GM23338 (cell line): ENCODE measurements around the gene TRPC6. TPM values are rescaled to one million over a fixed set of nuclear protein-coding genes. Genes with fewer than 3 reads are reported as not detected.

Experiments
- ATAC-seq: fragments of 200-7000 bp; cut with Tn5 transposase; 3 replicates; pipeline ENCODE4 v1.9.1; 2020
- DNase-seq: peaks from one replicate; pipeline ENCODE4 v3.0.0-alpha.2; 2015; ENCODE audit warnings: low spot score
- H2AFZ ChIP-seq: fragments of 200-600 bp; sonication (generic); 2 replicates; pipeline ENCODE4 v1.8.0; 2016; ENCODE audit warnings: antibody characterized with exemption, mild to moderate bottlenecking, moderate library complexity
- H3F3A ChIP-seq: fragments of 200-600 bp; sonication (generic); replicated peaks from 2 replicates; pipeline ENCODE4 v1.8.0; 2017; ENCODE audit warnings: antibody characterized with exemption, mixed run types, low read depth
- H3K27ac ChIP-seq: fragments of 200-600 bp; sonication (generic); 2 replicates; pipeline ENCODE4 v1.6.1; 2016; ENCODE audit warnings: low read depth
- H3K27me3 ChIP-seq: fragments of 200-600 bp; sonication (generic); 2 replicates; pipeline ENCODE4 v1.8.0; 2016; ENCODE audit warnings: mild to moderate bottlenecking, mixed run types, moderate library complexity; ENCODE audit not compliant: insufficient read depth
- H3K36me3 ChIP-seq: fragments of 200-600 bp; sonication (generic); 2 replicates; pipeline ENCODE4 v1.8.0; 2016; ENCODE audit warnings: mild to moderate bottlenecking; ENCODE audit not compliant: insufficient read depth
- H3K4me1 ChIP-seq: fragments of 200-600 bp; sonication (generic); 2 replicates; pipeline ENCODE4 v1.8.0; 2016; ENCODE audit warnings: mild to moderate bottlenecking, moderate library complexity; ENCODE audit not compliant: insufficient read depth
- H3K4me2 ChIP-seq: fragments of 200-600 bp; sonication (generic); 2 replicates; pipeline ENCODE4 v1.7.1; 2017; ENCODE audit warnings: mixed run types
- H3K4me3 ChIP-seq: fragments of 200-600 bp; sonication (generic); 2 replicates; pipeline ENCODE4 v1.6.1; 2016; ENCODE audit warnings: mixed run types
- H3K79me2 ChIP-seq: fragments of 200-600 bp; sonication (generic); replicated peaks from 2 replicates; pipeline ENCODE4 v1.8.0; 2017; ENCODE audit warnings: mild to moderate bottlenecking; ENCODE audit not compliant: insufficient read depth
- H3K9me2 ChIP-seq: fragments of 200-600 bp; sonication (generic); 2 replicates; pipeline ENCODE4 v1.8.0; 2017; ENCODE audit not compliant: insufficient read depth
- H4K20me1 ChIP-seq: fragments of 200-600 bp; sonication (generic); replicated peaks from 2 replicates; pipeline ENCODE4 v1.8.0; 2017; ENCODE audit warnings: mild to moderate bottlenecking; ENCODE audit not compliant: insufficient read depth
- H3K27ac Mint-ChIP-seq: 2 replicates; pipeline ENCODE4 v1.8.0; 2020; ENCODE audit warnings: inconsistent platforms, mild to moderate bottlenecking, moderate library complexity, mixed read lengths
- H3K27me3 Mint-ChIP-seq: 3 replicates; pipeline ENCODE4 v1.8.0; 2022; ENCODE audit warnings: low read depth, mild to moderate bottlenecking, moderate library complexity, mixed read lengths, inconsistent platforms; ENCODE audit not compliant: insufficient read depth, poor library complexity
- H3K36me3 Mint-ChIP-seq: 3 replicates; pipeline ENCODE4 v1.8.0; 2021; ENCODE audit warnings: low read depth, mild to moderate bottlenecking, inconsistent platforms, moderate library complexity, mixed read lengths
- H3K4me1 Mint-ChIP-seq: 3 replicates; pipeline ENCODE4 v1.8.0; 2020; ENCODE audit warnings: mild to moderate bottlenecking, inconsistent platforms, mixed read lengths
- H3K4me3 Mint-ChIP-seq: 3 replicates; pipeline ENCODE4 v1.8.0; 2021; ENCODE audit warnings: moderate library complexity, mild to moderate bottlenecking, inconsistent platforms, mixed read lengths
- H3K9me3 Mint-ChIP-seq: 3 replicates; pipeline ENCODE4 v1.8.0; 2020; ENCODE audit warnings: moderate library complexity, mild to moderate bottlenecking, inconsistent platforms, mixed read lengths
- CREB1 ChIP-seq: fragments of 250-450 bp; sonication (Bioruptor Pico); IDR thresholded peaks from 2 replicates; pipeline ENCODE4 v1.5.0; 2020; ENCODE audit warnings: low read depth, mild to moderate bottlenecking, moderate library complexity
- EZH2 ChIP-seq: fragments of 200-600 bp; sonication (generic); IDR thresholded peaks from one replicate; pipeline ENCODE4 v1.8.0; 2017; ENCODE audit warnings: antibody characterized with exemption, mild to moderate bottlenecking, low read depth; ENCODE audit not compliant: unreplicated experiment
- EZH2phosphoT487 ChIP-seq: fragments of 200-600 bp; sonication (generic); IDR thresholded peaks from one replicate; pipeline ENCODE4 v1.8.1; 2018; ENCODE audit warnings: antibody characterized with exemption; ENCODE audit not compliant: unreplicated experiment
- JUNB ChIP-seq: IDR thresholded peaks from one replicate; pipeline ENCODE4 v1.6.1; 2016; ENCODE audit warnings: antibody characterized with exemption; ENCODE audit not compliant: unreplicated experiment
- NANOG ChIP-seq: IDR thresholded peaks from 2 replicates; pipeline ENCODE4 v1.6.1; 2016; ENCODE audit warnings: antibody characterized with exemption, borderline replicate concordance
- POLR2AphosphoS5 ChIP-seq: IDR thresholded peaks from 2 replicates; pipeline ENCODE4 v1.6.1; 2016; ENCODE audit warnings: antibody characterized with exemption, low read depth
- ZNF114 ChIP-seq: fragments of 250-450 bp; sonication (Bioruptor Pico); IDR thresholded peaks from 2 replicates; pipeline ENCODE4 v1.5.0; 2020; ENCODE audit warnings: mild to moderate bottlenecking, moderate library complexity
- ZNF331 ChIP-seq: fragments of 250-450 bp; sonication (Bioruptor Pico); IDR thresholded peaks from 2 replicates; pipeline ENCODE4 v1.5.0; 2020; ENCODE audit warnings: low read depth, mild to moderate bottlenecking, moderate library complexity
- polyA plus RNA-seq: library from polyadenylated mRNA; unstranded; fragments of >200 nt; fragmentation: Nextera tagmentation; extraction: Ambion mirVana; gene quantifications from 2 replicates; pipeline ENCODE4 v1.2.1, GENCODE V29; 2016
- total RNA-seq: library from RNA; depleted of rRNA; stranded (reverse); fragments of >200 nt; shearing (Covaris generic); gene quantifications from 2 replicates; pipeline ENCODE4 v1.2.3, GENCODE V29; 2014
- TF ChIP-seq, protein P1 (sequence below): IDR thresholded peaks from 2 replicates; pipeline ENCODE4 v1.6.1; 2016; ENCODE audit warnings: antibody characterized with exemption
- TF ChIP-seq, protein P2 (sequence below), 2 experiments: fragments of 200-600 bp in 1 of 2; sonication (generic) in 1 of 2; conservative IDR thresholded peaks; 2 replicates each; pipeline versions ENCODE4 v1.5.1 to v1.6.1; 2016 to 2017; ENCODE audit warnings: antibody characterized with exemption in 2 of 2, low read depth in 2 of 2, mild to moderate bottlenecking in 2 of 2, moderate library complexity in 1 of 2
- TF ChIP-seq, protein P3 (sequence below): fragments of 250-450 bp; sonication (Bioruptor Pico); IDR thresholded peaks from 2 replicates; pipeline ENCODE4 v1.5.0; 2020; ENCODE audit warnings: mild to moderate bottlenecking, moderate library complexity
- TF ChIP-seq, protein P4 (sequence below): IDR thresholded peaks from one replicate; pipeline ENCODE4 v1.6.1; 2018; ENCODE audit warnings: antibody characterized with exemption; ENCODE audit not compliant: unreplicated experiment

TRPC6 gene
- total and polyA plus RNA-seq, 2 experiments from 2014 or later: 0.05 to 4.4 TPM

DNA sequence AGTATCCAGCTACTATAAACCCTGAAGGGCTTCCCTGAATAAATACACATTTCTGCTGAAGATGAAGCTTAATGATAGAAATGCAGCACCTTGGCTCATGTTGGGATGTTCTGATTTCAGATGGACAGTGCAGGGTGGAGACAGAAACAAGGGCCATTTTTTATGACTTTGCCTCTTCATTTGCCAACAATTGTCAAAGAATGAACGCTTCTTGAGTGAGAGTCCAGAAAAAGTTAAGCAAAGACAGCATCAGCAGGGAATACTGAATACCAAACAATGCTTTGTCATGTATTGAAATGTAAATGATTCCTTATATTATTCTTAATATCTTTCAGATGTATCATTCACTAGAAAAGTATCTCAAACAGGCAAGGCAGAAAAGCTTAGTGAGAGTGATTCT is 84.9 kb downstream of the TRPC6 start:
- no peak for DNase-seq
- Mint-ChIP-seq H3K36me3 (no peaks in the 10 kb centered on the region), H3K4me1 (no peaks in the 10 kb centered on the region), H3K9me3 (no peaks in the 10 kb centered on the region), H3K4me3 (no peak overlapping the region), H3K27ac (no peak overlapping the region), H3K27me3 (no peaks in the 10 kb centered on the region)
- Histone ChIP-seq H4K20me1 (no peaks in the 10 kb centered on the region), H3K4me1 (no peaks in the 10 kb centered on the region), H3F3A (no peaks in the 10 kb centered on the region), H3K9me2 (no peaks in the 10 kb centered on the region), H3K27ac (no peak overlapping the region), H3K4me2 (no peak overlapping the region), H3K36me3 (no peaks in the 10 kb centered on the region), H3K4me3 (no peak overlapping the region), H3K27me3 (no peaks in the 10 kb centered on the region), H2AFZ (no peak overlapping the region), H3K79me2 (no peaks in the 10 kb centered on the region)
- TF ChIP-seq POLR2AphosphoS5 (no peak), EZH2 (no peak), EZH2phosphoT487 (no peak), ZNF331 (CRISPR knock-in tag) (no peak), CREB1 (CRISPR knock-in tag) (no peak), ZNF114 (CRISPR knock-in tag) (no peak), NANOG (no peak), JUNB (no peak)
- TF ChIP-seq, protein P1, sequence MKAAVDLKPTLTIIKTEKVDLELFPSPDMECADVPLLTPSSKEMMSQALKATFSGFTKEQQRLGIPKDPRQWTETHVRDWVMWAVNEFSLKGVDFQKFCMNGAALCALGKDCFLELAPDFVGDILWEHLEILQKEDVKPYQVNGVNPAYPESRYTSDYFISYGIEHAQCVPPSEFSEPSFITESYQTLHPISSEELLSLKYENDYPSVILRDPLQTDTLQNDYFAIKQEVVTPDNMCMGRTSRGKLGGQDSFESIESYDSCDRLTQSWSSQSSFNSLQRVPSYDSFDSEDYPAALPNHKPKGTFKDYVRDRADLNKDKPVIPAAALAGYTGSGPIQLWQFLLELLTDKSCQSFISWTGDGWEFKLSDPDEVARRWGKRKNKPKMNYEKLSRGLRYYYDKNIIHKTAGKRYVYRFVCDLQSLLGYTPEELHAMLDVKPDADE: no peak
- TF ChIP-seq, protein P2, sequence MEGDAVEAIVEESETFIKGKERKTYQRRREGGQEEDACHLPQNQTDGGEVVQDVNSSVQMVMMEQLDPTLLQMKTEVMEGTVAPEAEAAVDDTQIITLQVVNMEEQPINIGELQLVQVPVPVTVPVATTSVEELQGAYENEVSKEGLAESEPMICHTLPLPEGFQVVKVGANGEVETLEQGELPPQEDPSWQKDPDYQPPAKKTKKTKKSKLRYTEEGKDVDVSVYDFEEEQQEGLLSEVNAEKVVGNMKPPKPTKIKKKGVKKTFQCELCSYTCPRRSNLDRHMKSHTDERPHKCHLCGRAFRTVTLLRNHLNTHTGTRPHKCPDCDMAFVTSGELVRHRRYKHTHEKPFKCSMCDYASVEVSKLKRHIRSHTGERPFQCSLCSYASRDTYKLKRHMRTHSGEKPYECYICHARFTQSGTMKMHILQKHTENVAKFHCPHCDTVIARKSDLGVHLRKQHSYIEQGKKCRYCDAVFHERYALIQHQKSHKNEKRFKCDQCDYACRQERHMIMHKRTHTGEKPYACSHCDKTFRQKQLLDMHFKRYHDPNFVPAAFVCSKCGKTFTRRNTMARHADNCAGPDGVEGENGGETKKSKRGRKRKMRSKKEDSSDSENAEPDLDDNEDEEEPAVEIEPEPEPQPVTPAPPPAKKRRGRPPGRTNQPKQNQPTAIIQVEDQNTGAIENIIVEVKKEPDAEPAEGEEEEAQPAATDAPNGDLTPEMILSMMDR (conservative IDR thresholded peaks at IDR 0.05; ENCODE audit: low read depth in 2 of 2): no peak
- TF ChIP-seq, protein P3, sequence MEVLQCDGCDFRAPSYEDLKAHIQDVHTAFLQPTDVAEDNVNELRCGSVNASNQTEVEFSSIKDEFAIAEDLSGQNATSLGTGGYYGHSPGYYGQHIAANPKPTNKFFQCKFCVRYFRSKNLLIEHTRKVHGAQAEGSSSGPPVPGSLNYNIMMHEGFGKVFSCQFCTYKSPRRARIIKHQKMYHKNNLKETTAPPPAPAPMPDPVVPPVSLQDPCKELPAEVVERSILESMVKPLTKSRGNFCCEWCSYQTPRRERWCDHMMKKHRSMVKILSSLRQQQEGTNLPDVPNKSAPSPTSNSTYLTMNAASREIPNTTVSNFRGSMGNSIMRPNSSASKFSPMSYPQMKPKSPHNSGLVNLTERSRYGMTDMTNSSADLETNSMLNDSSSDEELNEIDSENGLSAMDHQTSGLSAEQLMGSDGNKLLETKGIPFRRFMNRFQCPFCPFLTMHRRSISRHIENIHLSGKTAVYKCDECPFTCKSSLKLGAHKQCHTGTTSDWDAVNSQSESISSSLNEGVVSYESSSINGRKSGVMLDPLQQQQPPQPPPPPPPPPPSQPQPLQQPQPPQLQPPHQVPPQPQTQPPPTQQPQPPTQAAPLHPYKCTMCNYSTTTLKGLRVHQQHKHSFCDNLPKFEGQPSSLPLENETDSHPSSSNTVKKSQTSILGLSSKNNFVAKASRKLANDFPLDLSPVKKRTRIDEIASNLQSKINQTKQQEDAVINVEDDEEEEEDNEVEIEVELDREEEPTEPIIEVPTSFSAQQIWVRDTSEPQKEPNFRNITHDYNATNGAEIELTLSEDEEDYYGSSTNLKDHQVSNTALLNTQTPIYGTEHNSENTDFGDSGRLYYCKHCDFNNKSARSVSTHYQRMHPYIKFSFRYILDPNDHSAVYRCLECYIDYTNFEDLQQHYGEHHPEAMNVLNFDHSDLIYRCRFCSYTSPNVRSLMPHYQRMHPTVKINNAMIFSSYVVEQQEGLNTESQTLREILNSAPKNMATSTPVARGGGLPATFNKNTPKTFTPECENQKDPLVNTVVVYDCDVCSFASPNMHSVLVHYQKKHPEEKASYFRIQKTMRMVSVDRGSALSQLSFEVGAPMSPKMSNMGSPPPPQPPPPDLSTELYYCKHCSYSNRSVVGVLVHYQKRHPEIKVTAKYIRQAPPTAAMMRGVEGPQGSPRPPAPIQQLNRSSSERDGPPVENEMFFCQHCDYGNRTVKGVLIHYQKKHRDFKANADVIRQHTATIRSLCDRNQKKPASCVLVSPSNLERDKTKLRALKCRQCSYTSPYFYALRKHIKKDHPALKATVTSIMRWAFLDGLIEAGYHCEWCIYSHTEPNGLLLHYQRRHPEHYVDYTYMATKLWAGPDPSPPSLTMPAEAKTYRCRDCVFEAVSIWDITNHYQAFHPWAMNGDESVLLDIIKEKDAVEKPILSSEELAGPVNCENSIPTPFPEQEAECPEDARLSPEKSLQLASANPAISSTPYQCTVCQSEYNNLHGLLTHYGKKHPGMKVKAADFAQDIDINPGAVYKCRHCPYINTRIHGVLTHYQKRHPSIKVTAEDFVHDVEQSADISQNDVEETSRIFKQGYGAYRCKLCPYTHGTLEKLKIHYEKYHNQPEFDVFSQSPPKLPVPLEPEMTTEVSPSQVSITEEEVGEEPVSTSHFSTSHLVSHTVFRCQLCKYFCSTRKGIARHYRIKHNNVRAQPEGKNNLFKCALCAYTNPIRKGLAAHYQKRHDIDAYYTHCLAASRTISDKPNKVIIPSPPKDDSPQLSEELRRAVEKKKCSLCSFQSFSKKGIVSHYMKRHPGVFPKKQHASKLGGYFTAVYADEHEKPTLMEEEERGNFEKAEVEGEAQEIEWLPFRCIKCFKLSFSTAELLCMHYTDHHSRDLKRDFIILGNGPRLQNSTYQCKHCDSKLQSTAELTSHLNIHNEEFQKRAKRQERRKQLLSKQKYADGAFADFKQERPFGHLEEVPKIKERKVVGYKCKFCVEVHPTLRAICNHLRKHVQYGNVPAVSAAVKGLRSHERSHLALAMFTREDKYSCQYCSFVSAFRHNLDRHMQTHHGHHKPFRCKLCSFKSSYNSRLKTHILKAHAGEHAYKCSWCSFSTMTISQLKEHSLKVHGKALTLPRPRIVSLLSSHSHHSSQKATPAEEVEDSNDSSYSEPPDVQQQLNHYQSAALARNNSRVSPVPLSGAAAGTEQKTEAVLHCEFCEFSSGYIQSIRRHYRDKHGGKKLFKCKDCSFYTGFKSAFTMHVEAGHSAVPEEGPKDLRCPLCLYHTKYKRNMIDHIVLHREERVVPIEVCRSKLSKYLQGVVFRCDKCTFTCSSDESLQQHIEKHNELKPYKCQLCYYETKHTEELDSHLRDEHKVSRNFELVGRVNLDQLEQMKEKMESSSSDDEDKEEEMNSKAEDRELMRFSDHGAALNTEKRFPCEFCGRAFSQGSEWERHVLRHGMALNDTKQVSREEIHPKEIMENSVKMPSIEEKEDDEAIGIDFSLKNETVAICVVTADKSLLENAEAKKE (CRISPR knock-in tag): no peak
- TF ChIP-seq, protein P4, sequence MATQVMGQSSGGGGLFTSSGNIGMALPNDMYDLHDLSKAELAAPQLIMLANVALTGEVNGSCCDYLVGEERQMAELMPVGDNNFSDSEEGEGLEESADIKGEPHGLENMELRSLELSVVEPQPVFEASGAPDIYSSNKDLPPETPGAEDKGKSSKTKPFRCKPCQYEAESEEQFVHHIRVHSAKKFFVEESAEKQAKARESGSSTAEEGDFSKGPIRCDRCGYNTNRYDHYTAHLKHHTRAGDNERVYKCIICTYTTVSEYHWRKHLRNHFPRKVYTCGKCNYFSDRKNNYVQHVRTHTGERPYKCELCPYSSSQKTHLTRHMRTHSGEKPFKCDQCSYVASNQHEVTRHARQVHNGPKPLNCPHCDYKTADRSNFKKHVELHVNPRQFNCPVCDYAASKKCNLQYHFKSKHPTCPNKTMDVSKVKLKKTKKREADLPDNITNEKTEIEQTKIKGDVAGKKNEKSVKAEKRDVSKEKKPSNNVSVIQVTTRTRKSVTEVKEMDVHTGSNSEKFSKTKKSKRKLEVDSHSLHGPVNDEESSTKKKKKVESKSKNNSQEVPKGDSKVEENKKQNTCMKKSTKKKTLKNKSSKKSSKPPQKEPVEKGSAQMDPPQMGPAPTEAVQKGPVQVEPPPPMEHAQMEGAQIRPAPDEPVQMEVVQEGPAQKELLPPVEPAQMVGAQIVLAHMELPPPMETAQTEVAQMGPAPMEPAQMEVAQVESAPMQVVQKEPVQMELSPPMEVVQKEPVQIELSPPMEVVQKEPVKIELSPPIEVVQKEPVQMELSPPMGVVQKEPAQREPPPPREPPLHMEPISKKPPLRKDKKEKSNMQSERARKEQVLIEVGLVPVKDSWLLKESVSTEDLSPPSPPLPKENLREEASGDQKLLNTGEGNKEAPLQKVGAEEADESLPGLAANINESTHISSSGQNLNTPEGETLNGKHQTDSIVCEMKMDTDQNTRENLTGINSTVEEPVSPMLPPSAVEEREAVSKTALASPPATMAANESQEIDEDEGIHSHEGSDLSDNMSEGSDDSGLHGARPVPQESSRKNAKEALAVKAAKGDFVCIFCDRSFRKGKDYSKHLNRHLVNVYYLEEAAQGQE: no peak
- ATAC-seq: no peak
